ENCODE data around the gene DLX2. TPM values are rescaled to one million over a fixed set of nuclear protein-coding genes. Genes with fewer than 3 reads are reported as not detected.
"Not testable (repeated sequence)": the region's sequence is repeated elsewhere in the genome, so short reads cannot be mapped to it uniquely, and the experiment has no call there.

DLX2 gene
- not detected for total RNA-seq

GRCh38 chr2:172102391-172103359 is at the start of gene DLX2:
DLX2 (minus strand) TSS chr2:172102900; CDS start chr2:172102538, 362 bp downstream.
- Histone ChIP-seq H3K27me3 (peaks cover 59 to 100% (median 88%) of the 10 kb centered on the region in 4 donors), H3K27ac (no peak within 1 kb of the TSS), H3K4me1 (peaks cover 42 to 81% (median 63%) of the 10 kb centered on the region in 3 donors), H3K9me3 (no peaks in the 10 kb centered on the region), H3K36me3 (no peaks in the 10 kb centered on the region), H3K4me3 (peak within 1 kb of the TSS; percentile 27 to 68 (median 49))
- TF ChIP-seq CTCF (IDR thresholded peaks at IDR 0.05) (no peak), POLR2A (IDR thresholded peaks at IDR 0.05) (no peak)
- WGBS, 2 donors: 1 to 2% methylated on average over 13 to 22 of the region's 74 CpGs
- DNase-seq: no peak
- intact Hi-C loops (cut with DNase I): loop anchor here (10.0 kb wide), 2 partner anchors 288 to 408 kb away; no protein-coding TSS in a partner anchor

GRCh38 chr2:172147944-172148650 is 45.4 kb upstream of the DLX2 start:
- WGBS, 2 donors: 60 to 62% methylated on average over 9 of the region's 11 CpGs
- Histone ChIP-seq H3K9me3 (no peaks in the 10 kb centered on the region), H3K27me3 (peaks cover 0 to 16% (median 0%) of the 10 kb centered on the region in 4 donors), H3K27ac (no peak overlapping the region), H3K4me1 (no peaks in the 10 kb centered on the region), H3K36me3 (no peaks in the 10 kb centered on the region), H3K4me3 (no peak overlapping the region)
- intact Hi-C loops (cut with DNase I): no loop called here
- DNase-seq: no peak
- TF ChIP-seq POLR2A (IDR thresholded peaks at IDR 0.05): no peak
- TF ChIP-seq CTCF (IDR thresholded peaks at IDR 0.05): no peak

GRCh38 chr2:172143817-172144216 is 41.1 kb upstream of the DLX2 start:
- no peak for TF ChIP-seq POLR2A (IDR thresholded peaks at IDR 0.05)
- TF ChIP-seq CTCF (IDR thresholded peaks at IDR 0.05): no peak
- Histone ChIP-seq H3K27me3 (peaks cover 0 to 12% (median 0%) of the 10 kb centered on the region in 4 donors), H3K36me3 (no peaks in the 10 kb centered on the region), H3K4me3 (no peak overlapping the region), H3K9me3 (no peaks in the 10 kb centered on the region), H3K27ac (no peak overlapping the region), H3K4me1 (no peaks in the 10 kb centered on the region)
- no peak for DNase-seq
- intact Hi-C loops (cut with DNase I): no loop called here

GRCh38 chr2:172138727-172139126 is 36.0 kb upstream of the DLX2 start:
- not testable (repeated sequence) for DNase-seq, H3K4me1 ChIP-seq, H3K27ac ChIP-seq, H3K36me3 ChIP-seq, H3K4me3 ChIP-seq, H3K9me3 ChIP-seq
- 75 to 79% methylated on average over 1 of the region's 1 CpG for WGBS, 2 donors
- peaks cover 0 to 12% (median 0%) of the 10 kb centered on the region in 4 donors for H3K27me3 ChIP-seq
- intact Hi-C loops (cut with DNase I): loop anchor here (10.0 kb wide), 1 partner anchor 564 kb away; no protein-coding TSS in a partner anchor

GRCh38 chr2:172137943-172138342 is 35.2 kb upstream of the DLX2 start:
- intact Hi-C loops (cut with DNase I): loop anchor here (10.0 kb wide), 1 partner anchor 563 kb away; no protein-coding TSS in a partner anchor
- Histone ChIP-seq H3K4me3 (no peak overlapping the region), H3K36me3 (no peaks in the 10 kb centered on the region), H3K9me3 (no peaks in the 10 kb centered on the region), H3K27me3 (peaks cover 0 to 12% (median 0%) of the 10 kb centered on the region in 4 donors), H3K4me1 (no peaks in the 10 kb centered on the region), H3K27ac (no peak overlapping the region)
- TF ChIP-seq CTCF (IDR thresholded peaks at IDR 0.05) (no peak), POLR2A (IDR thresholded peaks at IDR 0.05) (no peak)
- no peak for DNase-seq
- WGBS, 2 donors: 89 to 90% methylated on average over 2 of the region's 2 CpGs
